Kidney (tissue), 14 donors: ENCODE measurements around the gene TRAFD1. TPM values are rescaled to one million over a fixed set of nuclear protein-coding genes. Genes with fewer than 3 reads are reported as not detected.

Experiments
- DNase-seq, 5 donors: peaks; one replicate each; pipeline ENCODE4 v3.0.0-alpha.2; 2013 to 2020
- FAIRE-seq: peaks from 2 replicates; lab custom pipeline; 2012; peaks lifted over from hg19 to GRCh38; lab: Jason Lieb, UNC
- H3K27ac ChIP-seq, 2 donors: one replicate each; pipeline ENCODE4 v1.7.0; 2013; ENCODE audit warnings: low read depth in 2 of 2, low read length in 2 of 2, inconsistent platforms in 1 of 2
- H3K27me3 ChIP-seq: one replicate; pipeline ENCODE4 v1.7.1; 2013; ENCODE audit warnings: low read length, inconsistent platforms; ENCODE audit not compliant: control insufficient read depth, insufficient read depth
- H3K36me3 ChIP-seq, 3 donors: one replicate each; pipeline versions ENCODE4 v1.7.0 to v1.7.1; 2013; ENCODE audit warnings: low read length in 3 of 3, control low read depth in 1 of 3, inconsistent platforms in 1 of 3; ENCODE audit not compliant: insufficient read depth in 3 of 3, control insufficient read depth in 2 of 3
- H3K4me1 ChIP-seq, 3 donors: one replicate each; pipeline versions ENCODE4 v1.7.0 to v1.7.1; 2013; ENCODE audit warnings: low read length in 3 of 3, inconsistent platforms in 1 of 3, low read depth in 1 of 3; ENCODE audit not compliant: control insufficient read depth in 2 of 3, insufficient read depth in 2 of 3
- H3K4me3 ChIP-seq, 3 donors: one replicate each; pipeline versions ENCODE4 v1.7.0 to v1.8.1; 2013; ENCODE audit warnings: low read length in 3 of 3, control low read depth in 1 of 3, inconsistent platforms in 1 of 3
- H3K9ac ChIP-seq, 3 donors: one replicate each; pipeline versions ENCODE4 v1.7.0 to v1.7.1; 2013; ENCODE audit warnings: low read length in 3 of 3, control low read depth in 1 of 3, inconsistent platforms in 1 of 3
- H3K9me3 ChIP-seq, 3 donors: one replicate each; pipeline versions ENCODE4 v1.7.0 to v1.7.1; 2013; ENCODE audit warnings: low read length in 3 of 3, control low read depth in 1 of 3, inconsistent platforms in 1 of 3; ENCODE audit not compliant: control insufficient read depth in 2 of 3, insufficient read depth in 1 of 3
- intact Hi-C: fragments of 100-400 bp; cut with DNase I; formaldehyde crosslinking; loops from one replicate; pipeline ENCODE4 v1.11.1; 2022
- polyA plus RNA-seq: library from polyadenylated mRNA; stranded (reverse); fragments of 350-450 nt; fragmentation: Illumina TruSeq; extraction: RNeasy Lipid Tissue Mini Kit (QIAGEN cat#74804); gene quantifications from one replicate; pipeline ENCODE4 v1.2.3, GENCODE V29; 2014; ENCODE audit warnings: low read depth, low replicate concordance; ENCODE audit not compliant: insufficient read depth
- total RNA-seq: library from RNA; stranded (reverse); fragmentation: NEBNext Ultra II Directional; extraction: Animal tissue kit (Norgen Biotek cat#: 25700); gene quantifications from one replicate; pipeline ENCODE4 v1.2.1, GENCODE V29; 2021
- TF ChIP-seq, protein P1 (sequence below): IDR thresholded peaks from 3 replicates; pipeline ENCODE4 v1.5.1; 2012; ENCODE audit warnings: mild to moderate bottlenecking, moderate library complexity, borderline replicate concordance; ENCODE audit not compliant: insufficient read depth; ENCODE audit errors: extremely low read depth
- donor health status: control.
- donor health status: control.
- donor health status: control.
- donor health status: control.
- donor health status: control.
- donor health status: DM: yes; HTN: yes; CAD: no.
- donor health status: Normal renal cell carcinoma (clear cell type).

Gene TRAFD1
- total and polyA plus RNA-seq, 2 donors from 2014 or later = 16.4 to 27.1 TPM

DNA sequence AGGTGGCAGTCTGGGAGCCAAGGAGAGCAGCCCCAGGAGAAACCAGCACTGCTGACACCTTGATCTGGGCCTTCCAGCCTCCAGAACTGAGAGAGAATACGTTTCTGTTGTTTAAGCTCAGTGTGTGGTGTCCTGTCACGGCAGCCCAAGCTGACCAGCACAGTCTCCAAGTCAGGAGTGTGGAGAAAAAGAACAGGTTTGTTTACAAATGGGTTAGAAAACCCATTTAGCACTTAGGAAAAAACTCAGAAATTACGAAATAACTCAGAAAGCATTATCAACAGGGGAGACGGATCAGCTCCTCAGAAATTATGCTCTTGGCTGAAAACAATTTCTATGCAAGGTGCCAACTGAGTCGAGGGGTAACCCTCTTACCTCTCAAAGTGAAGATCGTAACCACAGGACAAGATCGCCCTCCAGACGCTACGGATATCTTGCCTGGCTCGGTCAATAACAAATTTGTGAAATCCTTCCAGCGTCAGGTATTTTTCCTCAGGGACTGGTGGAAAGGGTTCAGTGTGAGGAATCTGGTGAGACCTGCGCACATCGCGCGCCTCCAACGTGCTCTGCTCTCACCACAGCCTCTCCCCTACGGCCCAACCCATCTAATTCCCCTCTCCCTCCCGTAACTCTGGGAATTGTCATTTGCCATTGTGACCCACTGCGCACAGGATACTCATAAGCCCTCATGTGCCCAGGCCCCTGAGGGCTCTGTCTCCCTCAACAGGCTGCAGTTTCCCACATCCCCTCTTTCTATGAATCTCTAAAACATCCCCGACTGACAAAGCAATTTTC is 50.2 kb downstream of the TRAFD1 start:
- Histone ChIP-seq H3K9ac (no peak overlapping the region), H3K9me3 (no peaks in the 10 kb centered on the region), H3K36me3 (peaks cover 4 to 46% (median 29%) of the 10 kb centered on the region in 3 donors), H3K4me3 (no peak overlapping the region), H3K4me1 (no peaks in the 10 kb centered on the region), H3K27ac (no peak overlapping the region), H3K27me3 (no peaks in the 10 kb centered on the region)
- DNase-seq = peak in 1 of 5 donors; percentile 19
- intact Hi-C loops = no loop called here
- TF ChIP-seq, protein P1, sequence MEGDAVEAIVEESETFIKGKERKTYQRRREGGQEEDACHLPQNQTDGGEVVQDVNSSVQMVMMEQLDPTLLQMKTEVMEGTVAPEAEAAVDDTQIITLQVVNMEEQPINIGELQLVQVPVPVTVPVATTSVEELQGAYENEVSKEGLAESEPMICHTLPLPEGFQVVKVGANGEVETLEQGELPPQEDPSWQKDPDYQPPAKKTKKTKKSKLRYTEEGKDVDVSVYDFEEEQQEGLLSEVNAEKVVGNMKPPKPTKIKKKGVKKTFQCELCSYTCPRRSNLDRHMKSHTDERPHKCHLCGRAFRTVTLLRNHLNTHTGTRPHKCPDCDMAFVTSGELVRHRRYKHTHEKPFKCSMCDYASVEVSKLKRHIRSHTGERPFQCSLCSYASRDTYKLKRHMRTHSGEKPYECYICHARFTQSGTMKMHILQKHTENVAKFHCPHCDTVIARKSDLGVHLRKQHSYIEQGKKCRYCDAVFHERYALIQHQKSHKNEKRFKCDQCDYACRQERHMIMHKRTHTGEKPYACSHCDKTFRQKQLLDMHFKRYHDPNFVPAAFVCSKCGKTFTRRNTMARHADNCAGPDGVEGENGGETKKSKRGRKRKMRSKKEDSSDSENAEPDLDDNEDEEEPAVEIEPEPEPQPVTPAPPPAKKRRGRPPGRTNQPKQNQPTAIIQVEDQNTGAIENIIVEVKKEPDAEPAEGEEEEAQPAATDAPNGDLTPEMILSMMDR = no peak
- FAIRE-seq = no peak

- TF ChIP-seq, protein P1 = no peak
- Histone ChIP-seq H3K27me3 (no peaks in the 10 kb centered on the region), H3K36me3 (peaks cover 4 to 44% (median 29%) of the 10 kb centered on the region in 3 donors), H3K4me1 (no peaks in the 10 kb centered on the region), H3K9me3 (no peaks in the 10 kb centered on the region), H3K27ac (no peak overlapping the region), H3K9ac (no peak overlapping the region), H3K4me3 (no peak overlapping the region)
- intact Hi-C loops = no loop called here
- DNase-seq (peak in 1 of 5 donors; percentile 32), FAIRE-seq (no peak)
These were observed 51.1 kb downstream of the TRAFD1 start for GRCh38 chr12:112176321-112177010.

DNA sequence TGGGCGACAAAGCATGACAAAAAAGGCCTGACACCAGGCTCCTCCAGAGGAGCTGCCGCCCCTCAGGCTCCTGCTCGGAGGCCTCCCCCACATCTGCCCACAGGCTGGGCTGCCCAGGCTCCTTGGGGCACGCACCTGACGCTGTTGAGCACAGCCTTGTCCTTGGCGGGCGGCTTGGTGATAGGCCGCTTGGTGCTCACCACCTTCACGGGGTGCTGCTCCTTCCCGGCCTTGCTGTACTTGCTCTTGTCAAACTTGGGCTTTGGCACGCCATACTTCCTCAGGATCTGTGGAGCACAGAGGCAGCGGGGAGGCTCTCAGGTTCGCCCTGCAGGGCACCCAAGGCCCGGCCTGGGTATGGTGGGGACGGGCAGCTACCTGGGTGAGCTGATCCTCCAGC is 53.4 kb downstream of the TRAFD1 start:
- H3K4me1 ChIP-seq = no peaks in the 10 kb centered on the region
- peak in 2 of 5 donors; percentile 13 to 43 for DNase-seq
- H3K27me3 ChIP-seq = no peaks in the 10 kb centered on the region
- TF ChIP-seq, protein P1 = no peak
- H3K9ac ChIP-seq = no peak overlapping the region
- peaks cover 4 to 37% (median 33%) of the 10 kb centered on the region in 3 donors for H3K36me3 ChIP-seq
- no peak overlapping the region for H3K27ac ChIP-seq
- intact Hi-C loops = no loop called here
- no peak overlapping the region for H3K4me3 ChIP-seq
- H3K9me3 ChIP-seq = no peaks in the 10 kb centered on the region
- no peak for FAIRE-seq
